Ishikawa (cell line): ENCODE data around the gene TSC22D4.

ENCODE experiments used
- CEBPB ChIP-seq: IDR thresholded peaks from 2 replicates; pipeline ENCODE4 v1.6.1; 2012
- CREB1 ChIP-seq: IDR thresholded peaks from 2 replicates; pipeline ENCODE4 v1.6.1; 2012; ENCODE audit warnings: low read depth
- EP300 ChIP-seq: IDR thresholded peaks from 2 replicates; pipeline ENCODE4 v1.6.1; 2012; ENCODE audit warnings: borderline replicate concordance
- FOXM1 ChIP-seq: IDR thresholded peaks from 2 replicates; pipeline ENCODE4 v1.6.1; 2012; ENCODE audit warnings: low read depth, borderline replicate concordance
- NFIC ChIP-seq: IDR thresholded peaks from 2 replicates; pipeline ENCODE4 v1.6.1; 2012
- REST ChIP-seq: IDR thresholded peaks from 2 replicates; pipeline ENCODE4 v1.6.1; 2012; ENCODE audit warnings: low read depth, mild to moderate bottlenecking
- TAF1 ChIP-seq: IDR thresholded peaks from 2 replicates; pipeline ENCODE4 v1.6.1; 2012; ENCODE audit warnings: low read depth, mild to moderate bottlenecking
- TCF12 ChIP-seq: IDR thresholded peaks from 2 replicates; pipeline ENCODE4 v1.6.1; 2012; ENCODE audit warnings: low read depth
- TEAD4 ChIP-seq: IDR thresholded peaks from 2 replicates; pipeline ENCODE4 v1.6.1; 2012
- ZBTB7A ChIP-seq: IDR thresholded peaks from 2 replicates; pipeline ENCODE4 v1.6.1; 2012; ENCODE audit warnings: low read depth

- TF ChIP-seq FOXM1 = no peak
- no peak for TF ChIP-seq EP300
- no peak for TF ChIP-seq CREB1
- no peak for TF ChIP-seq TEAD4
- TF ChIP-seq NFIC = no peak
- no peak for TF ChIP-seq CEBPB
- no peak for TF ChIP-seq TAF1
- no peak for TF ChIP-seq ZBTB7A
- no peak for TF ChIP-seq REST
- TF ChIP-seq TCF12 = no peak
Measured at GRCh38 chr7:100489121-100489520, 10.1 kb upstream of the TSC22D4 start.
